Right cardiac atrium (tissue), 5 donors: ENCODE measurements around the gene FLACC1. TPM values are rescaled to one million over a fixed set of nuclear protein-coding genes. Genes with fewer than 3 reads are reported as not detected.

Experiments used
- ATAC-seq, 2 donors: fragments of 200-7000 bp; cut with Tn5 transposase; one replicate each; pipeline versions ENCODE4 v1.8.0 to v1.9.1; 2020; ENCODE audit warnings: moderate library complexity in 2 of 2, mild to moderate bottlenecking in 1 of 2
- DNase-seq, 3 donors: peaks; one replicate each; pipeline ENCODE4 v3.0.0-alpha.2; 2020
- H3K27ac ChIP-seq: one replicate; pipeline ENCODE4 v1.5.1; 2013; ENCODE audit warnings: mild to moderate bottlenecking, low read length, control low read depth, moderate library complexity
- H3K27me3 ChIP-seq: one replicate; pipeline ENCODE4 v1.6.1; 2013; ENCODE audit not compliant: control insufficient read depth, insufficient read depth
- H3K4me1 ChIP-seq: one replicate; pipeline ENCODE4 v1.6.1; 2013; ENCODE audit warnings: low read length; ENCODE audit not compliant: control insufficient read depth, insufficient read depth
- H3K4me3 ChIP-seq: one replicate; pipeline ENCODE4 v1.5.1; 2013; ENCODE audit warnings: low read length, control low read depth
- H3K9me3 ChIP-seq: one replicate; pipeline ENCODE4 v1.6.1; 2013; ENCODE audit warnings: low read length; ENCODE audit not compliant: control insufficient read depth
- WGBS: extraction: QIAGEN DNeasy Blood & Tissue Kit; methylation state at CpG from one replicate; pipeline ENCODE4 v1.1.7; 2013; 5-methylcytosine and 5-hydroxymethylcytosine counted together
- intact Hi-C, 4 donors: fragments of 100-400 bp; cut with DNase I; formaldehyde crosslinking; loops; one replicate each; pipeline versions ENCODE4 v1.11.0 to v1.14.0; 2022 to 2023
- polyA plus RNA-seq: library from polyadenylated mRNA; stranded (reverse); fragments of 200-250 nt; gene quantifications from one replicate; pipeline ENCODE4 v1.2.3, GENCODE V29; 2013
- total RNA-seq, 4 donors: library from RNA; stranded (reverse); fragmentation: NEBNext Ultra II Directional; extraction: Animal tissue kit (Norgen Biotek cat#: 25700); gene quantifications; one replicate each; pipeline ENCODE4 v1.2.1, GENCODE V29; 2021
- donor health status: healthy with polysubstance abuse.
- donor health status: DM: no; HTN: yes; CAD: no.
- donor health status: DM: no; HTN: no; CAD: no.
- donor health status: DM: no; HTN: yes; CAD: no; lungs with severe emphysema.
- donor health status: DM: yes; HTN: yes; CAD: no.

The FLACC1 gene
- total and polyA plus RNA-seq, 5 donors = 4.1 to 8.7 (median 6.6) TPM

DNA sequence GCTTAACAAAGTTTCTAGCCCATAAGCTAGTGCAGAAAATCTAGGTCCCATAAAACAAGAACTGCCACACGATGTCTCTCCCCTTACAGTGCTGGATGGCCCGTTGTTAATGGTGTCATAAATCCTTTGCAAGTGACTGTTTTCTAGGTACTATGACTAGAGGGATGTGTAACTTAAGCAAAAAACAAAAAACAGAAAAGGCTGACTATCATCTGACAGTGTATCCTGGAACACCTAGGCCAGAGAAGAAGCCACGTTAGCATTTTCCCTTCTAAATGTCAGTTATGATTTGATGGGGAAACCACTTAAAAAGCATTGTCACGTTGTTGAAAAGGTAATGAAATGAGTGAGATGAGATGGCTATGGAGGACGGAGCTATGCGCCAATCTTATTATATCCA, 94.4 kb downstream of the FLACC1 start:
- WGBS = 75% methylated on average over 6 of the region's 6 CpGs
- Histone ChIP-seq H3K27me3 (no peaks in the 10 kb centered on the region), H3K27ac (no peak overlapping the region), H3K9me3 (no peaks in the 10 kb centered on the region), H3K4me3 (no peak overlapping the region), H3K4me1 (peaks cover 2% of the 10 kb centered on the region)
- intact Hi-C loops = no loop called here
- ATAC-seq (no peak), DNase-seq (no peak)

GRCh38 chr2:201261906-201262305, 95.2 kb downstream of the FLACC1 start:
- ATAC-seq (no peak), DNase-seq (no peak)
- intact Hi-C loops = no loop called here
- H3K4me3 ChIP-seq = no peak overlapping the region
- H3K27me3 ChIP-seq = no peaks in the 10 kb centered on the region
- WGBS = 58% methylated on average over 2 of the region's 2 CpGs
- H3K4me1 ChIP-seq = no peaks in the 10 kb centered on the region
- H3K27ac ChIP-seq = no peak overlapping the region
- H3K9me3 ChIP-seq = no peaks in the 10 kb centered on the region

- H3K4me1 ChIP-seq = no peaks in the 10 kb centered on the region
- no peak overlapping the region for H3K27ac ChIP-seq
- H3K4me3 ChIP-seq = no peak overlapping the region
- H3K9me3 ChIP-seq = no peaks in the 10 kb centered on the region
- DNase-seq = no peak
- no peaks in the 10 kb centered on the region for H3K27me3 ChIP-seq
- intact Hi-C loops = no loop called here
- no peak for ATAC-seq
- WGBS = 80% methylated on average over 9 of the region's 9 CpGs
These were observed 95.7 kb downstream of the FLACC1 start for GRCh38 chr2:201261471-201261870.

- peak within 1 kb of the TSS; percentile 96 for H3K4me3 ChIP-seq
- DNase-seq (peak in 1 of 3 donors; percentile 59), ATAC-seq (peak; percentile 10 to 15)
- H3K9me3 ChIP-seq = no peaks in the 10 kb centered on the region
- intact Hi-C loops = no loop called here
- H3K27me3 ChIP-seq = no peaks in the 10 kb centered on the region
- H3K27ac ChIP-seq = peak within 1 kb of the TSS; percentile 17
- WGBS = 67% methylated on average over 10 of the region's 10 CpGs
- H3K4me1 ChIP-seq = no peaks in the 10 kb centered on the region
These were observed 96.8 kb downstream of the FLACC1 start, which contains the start of gene CASP8 for GRCh38 chr2:201260302-201260800. Gene CASP8, plus strand, starts transcription at chr2:201260536. Its CDS starts 5,951 bp downstream, at chr2:201266487.

DNA sequence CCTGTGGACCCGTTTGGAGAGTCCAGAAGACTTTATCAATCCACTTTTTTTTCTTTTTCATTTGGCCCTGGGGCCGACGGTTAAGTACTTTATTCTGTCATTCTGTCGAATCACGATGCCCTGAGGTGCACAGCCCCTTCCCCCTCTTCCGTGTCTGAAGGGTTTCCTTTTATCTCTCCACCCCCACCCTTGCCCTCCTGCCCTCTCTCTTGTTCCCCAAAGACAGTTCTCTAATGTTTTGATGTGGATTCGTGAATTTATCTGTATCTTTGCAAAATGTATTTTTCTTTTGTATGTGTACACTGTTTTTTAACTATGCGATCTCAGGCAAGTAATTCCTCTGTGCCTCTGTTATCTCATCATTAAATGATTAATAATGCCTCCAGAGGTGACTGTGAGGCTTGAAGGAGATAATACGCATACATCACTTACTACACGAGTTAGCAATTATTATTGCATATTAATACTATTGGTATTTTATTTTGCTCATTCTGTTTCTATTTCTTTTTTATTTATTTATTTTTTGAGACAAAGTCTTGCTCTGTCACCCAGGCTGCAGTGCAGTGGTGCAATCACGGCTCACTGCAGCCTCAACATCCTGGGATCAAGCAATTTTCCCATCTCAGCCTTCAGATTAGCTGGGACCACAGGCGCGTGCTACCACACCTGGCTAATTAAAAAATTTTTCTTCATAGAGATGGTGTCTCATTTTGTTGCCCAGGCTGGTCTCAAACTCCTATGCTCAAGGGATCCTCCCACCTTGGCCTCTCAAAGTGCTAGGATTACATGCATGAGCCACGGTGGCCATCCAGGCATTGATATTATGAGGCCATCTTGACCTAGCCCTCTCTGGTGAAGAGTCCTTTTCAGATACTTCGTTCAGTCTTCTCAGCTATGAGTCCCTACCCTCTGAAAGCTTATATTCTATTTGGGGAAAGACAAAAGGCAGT, 98.2 kb downstream of the FLACC1 start:
- peak overlapping the region; percentile 97 for H3K27ac ChIP-seq
- WGBS = 31% methylated on average over 15 of the region's 15 CpGs
- H3K4me1 ChIP-seq = peaks cover 2% of the 10 kb centered on the region
- no peaks in the 10 kb centered on the region for H3K27me3 ChIP-seq
- intact Hi-C loops = no loop called here
- no peak for DNase-seq
- H3K9me3 ChIP-seq = no peaks in the 10 kb centered on the region
- peak; percentile 10 to 18 for ATAC-seq
- H3K4me3 ChIP-seq = peak overlapping the region; percentile 96

GRCh38 chr2:201257956-201258665, 99.0 kb downstream of the FLACC1 start:
- H3K27me3 ChIP-seq = no peaks in the 10 kb centered on the region
- peak; percentile 76 to 83 (median 77) for DNase-seq
- peak overlapping the region; percentile 96 for H3K4me3 ChIP-seq
- H3K4me1 ChIP-seq = peaks cover 2% of the 10 kb centered on the region
- H3K9me3 ChIP-seq = no peaks in the 10 kb centered on the region
- peak overlapping the region; percentile 97 for H3K27ac ChIP-seq
- ATAC-seq = peak; percentile 82 to 89
- intact Hi-C loops = no loop called here
- WGBS = 5% methylated on average over 10 of the region's 10 CpGs

DNA sequence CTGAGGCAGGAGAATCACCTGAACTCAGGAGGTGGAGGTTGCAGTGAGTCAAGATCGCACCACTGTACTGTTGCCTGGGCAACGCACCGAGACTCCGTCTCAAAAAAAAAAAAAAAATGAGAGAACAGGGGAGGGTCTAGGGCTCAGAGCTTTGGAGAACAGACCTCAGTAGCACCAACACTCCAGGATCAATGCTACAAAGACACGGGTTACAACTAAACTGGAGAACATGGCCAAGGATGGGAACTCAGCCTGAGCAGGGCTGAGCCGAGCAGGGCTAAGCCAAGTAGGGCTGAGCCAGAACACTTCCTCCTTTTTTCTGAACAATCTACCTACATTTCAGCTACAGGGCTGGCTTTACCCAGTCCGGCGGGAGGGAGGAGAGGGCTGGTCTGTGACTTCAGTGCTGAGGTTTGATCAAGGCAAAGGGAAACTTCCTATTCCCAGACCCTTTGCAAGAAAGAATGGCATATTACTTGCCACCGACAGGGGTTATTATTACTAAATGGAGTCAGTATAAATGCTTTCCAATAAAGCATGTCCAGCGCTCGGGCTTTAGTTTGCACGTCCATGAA, 99.7 kb downstream of the FLACC1 start:
- Histone ChIP-seq H3K27me3 (no peaks in the 10 kb centered on the region), H3K4me3 (peak overlapping the region; percentile 96), H3K4me1 (peaks cover 2% of the 10 kb centered on the region), H3K9me3 (no peaks in the 10 kb centered on the region), H3K27ac (peak overlapping the region; percentile 97)
- intact Hi-C loops = no loop called here
- peak in 2 of 3 donors; percentile 47 to 66 for DNase-seq
- peak; percentile 74 to 77 for ATAC-seq
- WGBS = 31% methylated on average over 12 of the region's 12 CpGs

- DNase-seq = no peak
- 79% methylated on average over 3 of the region's 3 CpGs for WGBS
- Histone ChIP-seq H3K4me1 (peaks cover 2% of the 10 kb centered on the region), H3K27ac (no peak overlapping the region), H3K4me3 (no peak overlapping the region), H3K27me3 (no peaks in the 10 kb centered on the region), H3K9me3 (no peaks in the 10 kb centered on the region)
- ATAC-seq = no peak
- intact Hi-C loops = no loop called here
These were observed 101.1 kb downstream of the FLACC1 start for GRCh38 chr2:201256082-201256481.

DNA sequence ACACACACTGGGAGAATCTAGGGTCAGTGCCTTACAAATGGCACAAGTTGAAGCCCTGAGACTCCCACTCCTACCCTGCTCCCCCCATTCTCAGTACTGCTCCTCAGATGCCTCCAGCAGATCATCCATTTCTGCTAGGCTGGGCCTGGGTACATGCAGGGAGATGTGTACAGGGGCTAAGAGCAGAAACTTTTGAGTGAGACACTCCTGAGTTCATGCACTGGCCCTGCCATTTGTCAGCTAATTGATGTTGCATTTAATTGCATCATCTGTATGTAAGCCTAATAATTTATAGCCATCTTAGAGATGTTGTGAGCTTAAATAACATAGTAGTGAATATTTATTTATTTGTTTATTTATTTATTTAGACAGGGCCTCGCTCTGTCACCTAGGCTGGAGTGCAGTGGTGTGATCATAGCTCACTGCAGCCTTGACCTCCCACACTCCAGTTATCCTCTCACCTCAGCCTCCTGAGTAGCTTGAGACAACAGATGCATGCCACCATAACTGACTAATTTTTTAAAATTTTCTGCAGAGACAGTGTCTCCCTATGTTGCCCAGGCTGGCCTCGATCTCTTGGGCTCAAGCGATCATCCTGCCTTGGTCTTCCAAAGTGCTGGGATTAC, 101.6 kb downstream of the FLACC1 start:
- Histone ChIP-seq H3K27ac (no peak overlapping the region), H3K4me3 (no peak overlapping the region), H3K4me1 (peaks cover 2% of the 10 kb centered on the region), H3K9me3 (no peaks in the 10 kb centered on the region), H3K27me3 (no peaks in the 10 kb centered on the region)
- 96% methylated on average over 3 of the region's 3 CpGs for WGBS
- no peak for DNase-seq
- intact Hi-C loops = no loop called here
- ATAC-seq = no peak

DNA sequence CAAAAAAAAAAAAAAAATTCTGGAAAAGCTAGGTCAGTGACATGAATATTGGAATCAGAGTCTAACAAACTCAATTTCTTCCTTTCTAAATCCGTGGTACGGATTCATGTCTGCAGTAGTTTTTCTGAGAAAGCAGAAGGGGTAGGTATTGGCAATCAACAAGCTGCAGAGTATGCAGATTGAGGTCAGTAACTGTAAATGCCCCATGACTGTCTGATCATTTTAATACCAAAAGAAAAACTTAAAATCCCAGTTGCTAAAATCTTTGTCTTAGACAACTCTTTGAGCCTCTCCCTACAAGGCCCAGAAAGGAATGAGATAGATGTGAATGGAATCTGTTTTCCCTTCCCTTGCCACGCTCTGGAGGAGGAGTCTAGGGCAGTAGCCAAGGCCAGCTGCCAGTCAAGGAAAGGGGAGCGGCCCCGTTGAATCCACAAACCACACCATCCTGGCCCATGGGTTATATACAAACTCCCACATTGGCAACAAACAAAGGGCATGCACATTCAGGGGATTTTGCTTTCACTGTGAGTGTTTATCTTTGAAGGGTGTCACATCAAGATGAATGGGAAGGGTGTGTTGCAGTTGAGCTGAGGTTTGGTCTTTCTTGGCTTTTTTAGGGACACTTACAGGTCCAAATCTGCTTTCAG, 102.9 kb downstream of the FLACC1 start:
- DNase-seq (peak in 1 of 3 donors; percentile 64), ATAC-seq (peak; percentile 52 to 54)
- Histone ChIP-seq H3K9me3 (no peaks in the 10 kb centered on the region), H3K27ac (no peak overlapping the region), H3K27me3 (no peaks in the 10 kb centered on the region), H3K4me3 (no peak overlapping the region), H3K4me1 (peaks cover 2% of the 10 kb centered on the region)
- WGBS = 48% methylated on average over 5 of the region's 5 CpGs
- intact Hi-C loops = no loop called here
